ENCODE results near the gene LTBP4.
"Not testable (repeated sequence)": the region's sequence is repeated elsewhere in the genome, so short reads cannot be mapped to it uniquely, and the experiment has no call there.

The LTBP4 gene

DNA sequence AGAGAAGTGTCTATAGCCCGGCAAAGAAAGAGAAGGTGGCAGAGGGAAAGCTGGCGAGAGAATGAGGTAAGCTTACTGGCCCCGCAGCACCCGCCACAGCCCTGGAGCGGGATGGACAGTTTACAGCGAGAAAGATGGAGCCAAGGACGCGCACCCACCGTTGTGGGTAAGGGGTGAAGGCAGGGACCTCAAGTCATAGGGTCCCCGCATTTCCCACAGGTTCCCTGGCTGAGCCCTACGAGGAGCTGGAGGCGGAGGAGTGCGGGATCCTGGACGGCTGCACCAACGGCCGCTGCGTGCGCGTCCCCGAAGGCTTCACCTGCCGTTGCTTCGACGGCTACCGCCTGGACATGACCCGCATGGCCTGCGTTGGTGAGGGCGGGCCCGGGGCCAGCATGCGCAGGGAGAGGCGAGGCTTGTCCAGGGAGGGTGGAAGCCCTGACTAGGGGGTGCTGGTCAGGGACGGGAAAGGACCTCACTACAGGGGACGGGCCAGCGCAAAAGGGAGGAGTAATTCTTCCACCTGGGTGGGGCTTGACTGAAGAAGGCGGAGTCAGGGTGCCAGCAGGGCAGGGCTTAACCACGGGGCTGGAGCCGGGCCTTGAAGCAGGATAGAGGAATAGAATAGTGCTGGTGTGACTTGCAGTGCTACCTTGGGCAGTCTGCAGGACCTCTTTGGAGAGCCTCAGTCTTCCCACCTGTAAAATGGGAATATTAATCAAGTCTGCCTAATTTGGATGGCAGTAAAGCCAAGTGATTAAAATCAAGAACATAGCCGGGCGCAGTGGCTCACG, 26.5 kb downstream of the LTBP4 start:
- no peak for DNase-seq (ENCODE audit: low read depth in 2 of 2, low spot score in 1 of 2)

DNA sequence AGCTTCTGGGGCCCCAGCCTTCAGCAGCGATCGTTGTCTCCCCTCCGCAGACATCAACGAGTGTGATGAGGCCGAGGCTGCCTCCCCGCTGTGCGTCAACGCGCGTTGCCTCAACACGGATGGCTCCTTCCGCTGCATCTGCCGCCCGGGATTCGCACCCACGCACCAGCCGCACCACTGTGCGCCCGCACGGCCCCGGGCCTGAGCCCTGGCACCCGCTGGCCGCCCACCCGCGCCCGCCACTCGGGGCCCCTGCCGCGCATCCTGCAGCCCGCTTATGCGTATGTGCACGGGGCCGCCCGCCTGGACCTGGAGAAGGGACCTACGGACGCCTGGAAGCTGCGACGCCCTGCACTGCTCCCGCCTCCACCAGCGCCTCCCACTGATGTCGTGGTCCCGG, 28.2 kb downstream of the LTBP4 start:
- no peak for DNase-seq (ENCODE audit: low read depth in 2 of 2, low spot score in 1 of 2)

DNA sequence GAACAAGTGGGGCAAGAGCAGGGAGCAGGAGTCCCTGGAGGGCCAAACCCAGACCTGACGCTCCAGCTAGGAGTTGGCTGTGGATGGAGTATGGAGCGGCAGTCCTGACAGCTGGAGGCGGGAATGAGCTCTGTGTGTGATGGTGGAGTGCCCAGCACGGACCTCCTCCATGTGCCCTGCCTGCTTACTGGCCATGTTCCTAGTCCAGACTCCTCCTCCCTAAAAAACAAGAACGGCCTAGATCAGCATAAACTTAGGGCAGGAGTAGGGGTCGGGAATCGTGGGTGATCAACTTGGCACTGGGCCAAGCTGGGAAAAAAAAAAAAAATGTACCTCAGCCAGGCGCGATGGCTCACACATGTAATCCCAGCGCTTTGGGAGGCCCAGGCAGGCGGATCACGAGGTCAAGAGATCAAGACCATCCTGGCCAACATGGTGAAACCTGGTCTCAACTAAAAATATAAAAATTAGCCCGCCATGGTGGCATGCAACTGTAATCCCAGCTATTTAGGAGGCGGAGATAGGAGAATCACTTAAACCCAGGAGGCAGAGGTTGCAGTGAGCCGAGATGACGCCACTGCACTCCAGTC, 29.5 kb downstream of the LTBP4 start:
- no peak for DNase-seq (ENCODE audit: low read depth in 2 of 2, low spot score in 1 of 2)

DNA sequence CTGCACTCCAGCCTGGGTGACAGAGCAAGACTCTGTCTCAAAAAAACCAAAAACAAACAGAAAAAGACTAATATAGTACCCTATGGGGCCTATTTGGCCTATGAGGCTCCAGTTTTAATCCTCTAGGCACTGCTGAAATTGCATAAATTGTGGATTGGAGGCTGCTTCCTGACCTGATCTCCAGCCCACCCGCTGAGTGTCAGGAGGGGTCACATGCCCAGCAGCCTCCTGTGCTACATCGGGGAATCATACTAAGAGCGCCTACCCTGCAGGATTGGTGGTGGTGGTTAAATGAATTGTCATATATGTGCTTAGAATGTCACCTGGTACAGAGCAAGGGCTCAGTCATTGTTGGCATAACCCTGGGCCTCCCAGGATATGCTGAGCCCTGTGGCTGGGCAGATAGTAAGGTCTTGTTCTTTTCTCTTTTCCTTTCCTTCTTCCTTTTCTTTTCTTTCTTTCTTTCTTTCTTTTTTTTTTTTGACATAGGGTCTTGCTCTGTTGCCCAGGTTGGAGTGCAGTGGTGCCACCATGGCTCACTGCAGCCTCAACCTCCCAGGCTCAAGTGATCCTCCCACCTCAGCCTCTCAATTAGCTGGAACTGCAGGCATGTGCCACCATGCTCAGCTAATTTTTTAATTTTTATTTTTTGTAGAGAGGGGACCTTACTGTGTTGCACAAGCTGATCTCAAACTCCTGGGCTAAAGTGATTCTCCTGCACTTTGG, 31.3 kb downstream of the LTBP4 start:
- no peak for DNase-seq (ENCODE audit: low read depth in 2 of 2, low spot score in 1 of 2)

DNA sequence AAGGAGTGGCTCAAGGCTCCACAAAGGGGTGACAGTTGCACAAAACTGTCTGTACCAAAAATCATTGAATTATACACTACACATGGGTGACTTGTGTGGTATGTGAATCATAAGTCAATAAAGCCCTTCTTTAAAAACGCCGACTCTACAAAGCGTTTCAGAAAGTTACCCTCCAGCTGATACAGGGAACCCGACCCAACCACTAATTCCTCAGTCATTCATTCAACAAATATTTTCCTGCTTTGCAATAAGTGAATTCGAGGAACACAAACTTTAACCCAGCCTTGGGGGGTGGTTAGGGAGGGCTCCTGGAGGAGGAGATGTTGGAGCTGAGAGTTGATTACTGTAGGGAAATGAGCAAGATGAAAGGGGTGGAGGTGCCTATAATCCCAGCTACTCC, 32.0 kb downstream of the LTBP4 start:
- DNase-seq (ENCODE audit: low read depth in 2 of 2, low spot score in 1 of 2), result no peak

DNA sequence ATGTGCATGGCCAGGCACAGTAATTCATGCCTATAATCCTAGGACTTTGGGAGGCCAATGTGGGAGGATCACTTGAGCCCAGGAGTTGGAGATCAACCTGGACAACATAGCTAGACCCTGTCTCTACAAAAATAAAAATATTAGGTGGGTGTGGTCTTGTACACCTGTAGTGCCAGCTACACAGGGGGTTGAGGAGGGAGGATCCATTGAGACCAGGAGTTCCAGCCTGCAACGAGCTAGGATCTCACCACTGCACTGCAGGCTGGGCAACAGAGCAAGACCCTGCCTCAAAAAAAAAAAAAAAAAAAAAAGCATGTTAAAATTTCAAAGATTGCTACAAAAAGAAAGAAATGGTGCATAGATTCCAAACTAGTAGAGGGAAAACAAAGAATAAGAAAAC, 37.2 kb downstream of the LTBP4 start:
- no peak for DNase-seq (ENCODE audit: low read depth in 2 of 2, low spot score in 1 of 2)

DNA sequence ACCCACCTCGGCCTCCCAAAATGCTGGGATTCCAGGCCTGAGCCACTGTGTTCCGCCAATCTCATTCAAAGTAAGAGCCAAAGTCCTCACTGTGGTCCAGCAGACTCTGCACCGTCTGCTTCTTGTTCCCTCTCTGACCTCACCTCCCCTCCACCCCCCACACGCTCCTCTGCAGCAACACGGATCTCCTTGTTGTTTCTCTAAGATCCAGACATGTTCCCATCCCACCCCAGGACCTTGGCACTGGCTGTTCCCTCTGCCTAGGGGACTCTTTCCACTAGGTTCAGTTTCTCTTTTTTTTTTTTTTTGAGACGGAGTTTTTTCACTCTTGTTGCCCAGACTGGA, 38.4 kb downstream of the LTBP4 start:
- DNase-seq (ENCODE audit: low read depth in 2 of 2, low spot score in 1 of 2), result no peak

DNA sequence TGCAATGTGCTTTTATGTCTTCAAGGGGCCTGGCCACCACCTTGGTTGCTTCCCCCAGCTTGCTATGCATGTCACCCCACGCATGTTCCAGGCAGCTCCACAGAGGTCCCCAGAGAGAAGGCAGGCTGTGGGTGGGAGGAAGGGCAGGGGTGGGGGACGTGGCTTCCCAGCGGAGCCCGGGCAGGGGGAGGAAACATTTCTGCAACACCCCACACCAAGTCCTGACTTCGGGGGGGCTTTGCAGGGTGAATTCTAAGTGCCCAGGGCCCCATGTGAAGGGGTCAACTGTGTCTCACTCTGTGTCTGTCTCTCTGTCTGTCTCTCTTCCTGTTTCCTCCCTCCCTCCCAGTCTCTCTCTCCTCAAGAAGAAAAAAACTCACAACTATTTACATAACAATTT, 39.6 kb downstream of the LTBP4 start:
- DNase-seq (ENCODE audit: low read depth in 2 of 2, low spot score in 1 of 2), result no peak

DNA sequence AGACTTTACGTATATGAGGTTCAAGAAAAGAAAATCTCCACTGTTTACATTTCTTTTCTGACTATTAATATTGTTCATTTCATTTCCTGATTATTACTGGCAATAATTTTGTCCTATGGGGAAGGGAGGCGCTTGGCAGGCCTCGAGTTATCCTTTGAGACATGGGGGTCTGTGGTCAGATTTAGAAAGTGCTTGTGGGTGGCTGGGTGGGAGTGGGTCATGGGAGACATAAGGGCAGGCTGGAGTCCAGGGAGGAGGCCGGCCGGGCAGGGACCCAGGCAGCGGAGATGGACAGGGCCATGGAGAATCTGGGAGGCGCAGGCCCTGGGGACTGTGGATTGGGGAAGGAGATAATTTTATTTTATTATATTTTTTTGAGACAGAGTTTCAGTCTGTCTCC, 40.1 kb downstream of the LTBP4 start:
- DNase-seq (ENCODE audit: low read depth in 2 of 2, low spot score in 1 of 2), result no peak

DNA sequence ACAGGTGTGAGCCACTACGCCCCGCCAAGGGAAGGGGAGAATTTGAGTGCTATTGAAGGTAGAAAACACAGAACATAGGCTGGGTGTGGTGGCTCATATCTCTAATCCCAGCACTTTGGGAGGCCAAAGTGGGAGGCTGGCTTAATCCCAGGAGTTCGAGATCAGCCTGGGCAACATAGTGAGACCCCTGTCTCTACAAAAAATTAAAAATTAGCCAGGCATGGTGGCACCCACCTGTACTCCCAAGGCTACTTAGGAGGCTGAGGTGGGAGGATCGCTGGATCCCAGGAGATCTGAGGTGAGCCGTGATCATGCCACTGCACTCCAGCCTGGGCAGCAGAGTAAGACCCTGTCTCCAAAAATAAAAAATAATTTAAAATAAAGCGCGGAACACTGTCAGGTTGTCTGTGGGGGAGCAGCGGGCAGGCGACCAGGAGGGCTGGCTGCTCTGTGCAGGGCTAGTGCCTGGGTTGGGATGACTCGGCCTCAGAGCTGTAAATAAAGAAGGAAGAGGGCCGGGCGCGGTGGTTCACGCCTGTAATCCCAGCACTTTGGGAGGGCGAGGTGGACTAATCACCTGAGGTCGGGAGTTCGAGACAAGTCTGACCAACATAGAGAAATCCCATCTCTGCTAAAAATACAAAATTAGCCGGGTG, 41.0 kb downstream of the LTBP4 start:
- DNase-seq (ENCODE audit: low read depth in 2 of 2, low spot score in 1 of 2), result no peak

DNA sequence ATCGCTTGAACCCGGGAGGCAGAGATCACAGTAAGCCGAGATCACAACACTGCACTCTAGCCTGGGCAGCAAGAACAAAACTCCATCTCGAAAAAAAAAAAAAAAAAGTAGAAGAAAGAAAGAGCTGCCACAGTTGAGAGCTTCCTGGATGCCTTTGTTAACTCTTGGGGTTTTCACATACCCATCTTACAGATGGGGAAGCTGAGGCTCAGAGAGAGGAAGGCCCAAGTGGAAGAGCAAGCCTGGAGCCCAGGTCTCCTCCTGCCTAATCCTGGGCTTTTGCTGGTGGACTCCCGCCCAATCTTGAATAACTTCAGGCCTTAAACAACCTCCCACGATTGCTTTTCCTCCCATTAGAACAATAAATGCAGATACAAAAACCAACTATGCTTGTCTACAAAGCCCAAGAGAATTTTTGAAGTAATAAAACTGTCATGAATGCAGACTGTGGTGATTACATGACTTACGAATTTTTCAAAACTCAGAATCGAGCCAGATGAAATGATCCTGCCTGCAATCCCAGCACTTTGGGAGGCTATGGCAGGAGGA, 41.7 kb downstream of the LTBP4 start:
- no peak for DNase-seq (ENCODE audit: low read depth in 2 of 2, low spot score in 1 of 2)

DNA sequence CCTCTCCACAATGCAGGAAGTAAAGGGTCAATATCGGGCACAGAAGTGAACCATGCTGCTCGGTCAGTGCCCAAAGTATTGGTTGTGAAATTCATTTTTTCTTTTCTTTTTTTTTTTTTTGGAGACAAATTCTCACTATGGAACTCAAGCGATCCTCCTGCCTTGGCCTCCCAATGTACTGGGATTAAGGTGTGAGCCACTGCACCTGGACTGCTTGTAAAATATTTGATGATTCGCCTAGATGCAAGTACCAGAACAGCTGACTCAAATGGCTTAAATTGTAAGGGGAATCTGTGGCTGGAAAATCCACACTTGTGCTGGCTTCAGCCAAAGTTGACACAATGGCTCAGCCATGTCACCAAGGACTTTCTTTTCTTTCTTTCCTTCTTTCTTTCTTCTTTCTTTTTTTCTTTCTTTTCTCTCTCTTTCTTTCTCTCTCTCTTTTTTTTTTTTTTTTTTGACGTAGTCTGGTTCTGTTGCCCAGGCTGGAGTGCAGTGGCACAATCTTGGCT, 45.6 kb downstream of the LTBP4 start:
- no peak for DNase-seq (ENCODE audit: low read depth in 2 of 2, low spot score in 1 of 2)

DNA sequence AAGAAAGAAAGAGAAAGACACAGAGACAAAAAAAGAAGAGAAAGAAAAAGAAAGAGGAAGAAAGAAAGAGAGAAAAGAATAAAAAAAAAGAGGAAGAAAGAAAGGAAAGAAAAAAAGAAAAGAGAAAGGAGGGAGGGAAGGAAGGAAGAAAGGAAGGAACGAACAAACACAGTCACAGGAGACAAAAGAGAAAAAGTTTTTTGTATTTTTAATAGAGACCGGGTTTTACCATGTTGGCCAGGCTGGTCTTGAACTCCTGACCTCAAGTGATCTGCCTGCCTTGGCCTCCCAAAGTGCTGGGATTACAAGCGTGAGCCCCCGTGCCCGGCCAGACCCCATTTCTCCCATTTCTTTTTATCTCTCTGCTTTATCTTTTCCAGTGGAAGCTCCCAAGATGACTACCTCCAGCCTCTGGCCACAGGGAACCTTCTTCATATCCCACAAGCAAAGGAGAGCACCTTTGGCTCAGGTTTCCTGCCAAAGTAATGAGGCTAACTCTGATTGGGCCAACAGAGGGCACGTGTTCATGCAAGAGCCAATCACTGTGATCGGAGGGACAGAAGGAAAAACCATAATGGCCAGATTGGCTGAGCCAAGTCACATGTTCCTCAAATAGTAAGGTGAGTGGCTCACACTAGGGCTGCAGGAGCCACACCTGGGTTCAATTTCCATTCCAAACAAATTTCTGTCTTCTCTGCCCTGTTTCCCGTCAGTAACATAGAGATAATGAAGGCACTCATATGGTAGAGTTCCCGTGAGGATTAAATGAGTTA, 48.9 kb downstream of the LTBP4 start:
- DNase-seq (ENCODE audit: low read depth in 2 of 2, low spot score in 1 of 2), result not testable (repeated sequence)

DNA sequence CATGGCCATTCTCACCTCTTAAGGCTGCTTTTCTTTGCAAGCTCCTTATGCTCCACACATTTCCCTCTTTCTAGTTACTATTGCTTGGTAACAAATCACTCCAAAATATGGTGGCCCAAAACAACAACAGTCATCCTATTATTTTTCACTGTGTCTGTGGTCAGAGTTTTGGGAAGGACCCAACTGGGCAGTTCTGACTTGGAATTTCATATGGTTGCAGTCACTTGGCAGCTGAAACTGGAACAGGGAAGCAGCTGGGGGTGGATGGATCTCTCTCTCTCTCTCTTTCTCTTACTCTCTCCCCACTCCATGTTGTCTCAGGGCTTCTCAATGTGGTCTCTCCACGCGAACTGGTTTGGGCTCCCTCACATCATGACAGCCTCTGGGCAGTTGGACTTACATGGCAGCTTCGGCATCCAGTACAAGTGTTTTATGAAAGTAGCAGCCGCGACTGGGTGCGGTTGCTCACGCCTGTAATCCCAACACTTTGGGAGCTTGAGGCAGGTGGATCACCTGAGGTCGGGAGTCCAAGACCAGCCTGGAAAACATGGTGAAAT, 49.7 kb downstream of the LTBP4 start:
- DNase-seq (ENCODE audit: low read depth in 2 of 2, low spot score in 1 of 2), result no peak

DNA sequence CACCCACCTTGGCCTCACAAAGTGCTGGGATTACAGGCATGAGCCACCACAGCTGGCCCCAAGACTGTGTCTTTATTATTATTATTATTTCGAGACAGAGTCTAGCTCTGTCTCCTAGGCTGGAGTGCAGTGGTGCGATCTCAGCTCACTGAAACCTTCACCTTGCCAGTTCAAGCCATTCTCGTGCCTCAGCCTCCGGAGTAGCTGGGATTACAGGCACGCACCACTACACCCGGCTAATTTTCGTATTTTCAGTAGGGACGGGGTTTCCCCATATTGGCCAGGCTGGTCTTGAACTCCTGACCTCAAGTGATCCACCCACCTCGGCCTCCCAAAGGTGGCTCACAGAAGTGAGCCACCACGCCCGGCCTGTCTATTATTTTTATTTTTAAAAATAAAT, 51.1 kb downstream of the LTBP4 start:
- DNase-seq (ENCODE audit: low read depth in 2 of 2, low spot score in 1 of 2), result not testable (repeated sequence)

DNA sequence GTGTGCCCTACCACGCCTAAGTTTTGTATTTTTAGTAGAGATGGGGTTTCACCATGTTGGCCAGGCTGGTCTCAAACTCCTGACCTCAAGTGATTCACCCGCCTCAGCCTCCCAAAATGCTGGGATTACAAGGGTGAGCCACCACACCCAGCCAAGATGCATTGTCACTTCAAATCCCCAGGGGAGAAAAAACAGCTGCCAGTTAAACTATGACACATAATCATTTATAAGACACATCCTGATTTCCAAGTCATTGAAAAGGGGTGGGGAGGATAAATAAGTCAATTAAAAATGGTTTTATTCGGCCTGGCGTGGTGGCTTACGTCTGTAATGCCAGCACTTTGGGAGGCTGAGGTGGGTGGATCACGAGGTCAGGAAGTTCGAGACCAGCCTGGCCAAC, 54.5 kb downstream of the LTBP4 start:
- DNase-seq (ENCODE audit: low read depth in 2 of 2, low spot score in 1 of 2), result not testable (repeated sequence)

DNA sequence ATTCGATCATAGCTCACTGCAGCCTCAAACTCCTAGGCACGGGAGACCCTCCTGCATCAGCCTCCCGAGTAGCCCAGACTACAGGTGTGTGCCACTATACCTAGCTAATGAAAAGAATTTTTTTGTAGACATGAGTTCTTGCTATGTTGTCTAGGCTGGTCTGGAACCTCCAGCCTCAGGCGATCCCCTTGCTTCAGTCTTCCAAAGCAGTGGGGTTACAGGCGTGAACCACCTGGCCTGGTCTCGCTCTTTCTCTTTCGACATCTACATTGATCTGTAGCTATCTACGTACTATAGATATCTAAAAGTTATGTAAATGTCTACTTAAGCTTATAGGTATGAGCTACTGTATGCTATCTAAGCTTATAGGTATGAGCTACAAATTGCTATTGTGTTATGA, 56.9 kb downstream of the LTBP4 start:
- DNase-seq (ENCODE audit: low read depth in 2 of 2, low spot score in 1 of 2), result no peak

DNA sequence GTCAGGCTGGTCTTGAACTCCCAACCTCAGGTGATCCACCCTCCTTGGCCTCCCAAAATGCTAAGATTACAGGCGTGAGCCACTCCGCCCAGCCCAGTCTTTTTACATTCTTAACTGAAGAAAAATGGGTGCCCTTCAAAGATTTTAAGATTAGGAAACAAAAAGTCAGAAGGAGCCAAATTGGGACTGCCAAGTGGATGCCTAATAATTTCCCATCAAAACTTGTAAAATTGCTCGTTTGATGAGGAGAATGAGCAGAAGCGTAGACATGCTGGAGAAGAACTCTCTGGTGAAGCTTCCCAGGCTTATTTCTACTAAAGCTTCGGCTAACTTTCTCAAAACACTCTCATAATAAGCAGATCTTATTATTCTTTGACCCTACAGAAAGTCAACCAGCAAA, 57.9 kb downstream of the LTBP4 start:
- no peak for DNase-seq (ENCODE audit: low read depth in 2 of 2, low spot score in 1 of 2)

DNA sequence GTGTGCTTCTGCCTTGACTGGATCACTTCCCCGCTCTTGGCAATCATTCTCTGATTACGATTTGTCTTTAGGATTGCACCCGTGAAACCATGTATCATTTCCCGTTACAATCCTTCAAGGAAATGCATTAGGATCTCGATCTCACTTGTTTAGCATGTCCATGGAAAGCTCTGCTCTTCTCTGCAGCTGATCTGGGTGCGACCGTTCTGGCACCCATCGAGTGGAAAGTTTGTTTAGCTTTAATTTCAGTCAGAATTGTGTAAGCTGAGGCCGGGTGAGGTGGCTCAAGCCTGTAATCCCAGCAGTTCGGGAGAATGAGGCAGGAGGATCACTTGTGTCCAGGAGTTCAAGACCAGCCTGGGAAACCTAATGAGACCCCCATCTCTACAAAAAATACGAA, 58.4 kb downstream of the LTBP4 start:
- DNase-seq (ENCODE audit: low read depth in 2 of 2, low spot score in 1 of 2), result no peak

DNA sequence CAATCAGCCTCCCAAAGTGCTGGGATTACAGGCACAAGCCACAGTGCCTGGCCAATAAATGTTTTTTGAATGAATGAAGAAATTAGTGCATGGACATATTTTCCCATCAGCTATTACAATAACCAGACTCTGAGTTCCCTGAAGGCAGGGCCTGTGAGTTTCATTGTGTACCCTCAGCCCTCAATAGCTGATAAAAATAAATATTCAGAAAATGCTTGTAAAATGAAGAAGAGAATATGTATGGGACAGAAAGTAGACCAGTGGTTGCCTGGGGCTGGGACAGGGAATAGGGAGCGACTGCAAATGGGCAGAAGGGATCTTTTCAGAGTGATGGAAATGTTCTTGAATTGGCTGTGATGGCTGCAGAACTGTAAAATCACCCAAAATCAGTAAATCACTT, 60.4 kb downstream of the LTBP4 start:
- DNase-seq (ENCODE audit: low read depth in 2 of 2, low spot score in 1 of 2), result no peak
